ENCODE measurements around the gene MEGF11. TPM values are rescaled to one million over a fixed set of nuclear protein-coding genes. Genes with fewer than 3 reads are reported as not detected.
A peak's percentile ranks its signal among the peaks of the same experiment; 100 is the strongest.

Gene MEGF11
- total and polyA plus RNA-seq, 8 donors: 2.6 to 17.4 (median 9.9) TPM; not detected in 1

GRCh38 chr15:65937476-65937875 is 316.1 kb downstream of the MEGF11 start:
- Histone ChIP-seq H3K4me1 (no peaks in the 10 kb centered on the region), H3K27ac (no peak overlapping the region), H3K9me3 (no peaks in the 10 kb centered on the region), H3K27me3 (no peaks in the 10 kb centered on the region), H3K4me3 (no peak overlapping the region), H3K36me3 (no peaks in the 10 kb centered on the region)
- intact Hi-C loops (cut with DNase I): no loop called here
- TF ChIP-seq CTCF (IDR thresholded peaks at IDR 0.05): no peak
- ATAC-seq (peak; percentile 1), DNase-seq (peak in 2 of 4 donors; percentile 26 to 60)

DNA sequence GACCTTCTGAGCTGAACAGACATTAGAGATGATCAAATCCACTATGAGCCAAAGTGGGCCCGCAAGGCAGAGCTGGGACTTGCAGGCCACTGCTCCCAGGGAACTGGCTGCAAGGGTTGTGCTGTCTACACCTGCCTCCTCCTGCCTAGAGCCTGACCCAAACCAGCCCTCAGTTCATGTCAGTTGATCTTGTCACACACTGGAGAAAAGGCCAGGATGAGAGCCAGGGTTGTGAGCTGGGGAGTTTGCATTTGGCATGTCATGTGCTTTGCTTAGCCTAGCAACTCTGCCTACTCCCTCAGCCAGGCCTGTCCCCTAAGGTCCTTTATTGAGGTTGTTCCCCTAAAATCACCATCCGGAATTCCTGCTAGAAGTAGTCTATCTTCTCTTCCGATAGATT is 316.5 kb downstream of the MEGF11 start:
- DNase-seq (no peak), ATAC-seq (no peak)
- no peaks in the 10 kb centered on the region for H3K4me1 ChIP-seq
- intact Hi-C loops (cut with DNase I): no loop called here
- H3K9me3 ChIP-seq: no peaks in the 10 kb centered on the region
- H3K27ac ChIP-seq: no peak overlapping the region
- no peaks in the 10 kb centered on the region for H3K27me3 ChIP-seq
- no peak for TF ChIP-seq CTCF (IDR thresholded peaks at IDR 0.05)
- H3K36me3 ChIP-seq: no peaks in the 10 kb centered on the region
- no peak overlapping the region for H3K4me3 ChIP-seq

GRCh38 chr15:65936282-65936681 is 317.3 kb downstream of the MEGF11 start:
- H3K36me3 ChIP-seq: no peaks in the 10 kb centered on the region
- no peaks in the 10 kb centered on the region for H3K9me3 ChIP-seq
- no peaks in the 10 kb centered on the region for H3K27me3 ChIP-seq
- H3K4me3 ChIP-seq: no peak overlapping the region
- ATAC-seq (no peak), DNase-seq (no peak)
- no peaks in the 10 kb centered on the region for H3K4me1 ChIP-seq
- H3K27ac ChIP-seq: no peak overlapping the region
- no peak for TF ChIP-seq CTCF (IDR thresholded peaks at IDR 0.05)
- intact Hi-C loops (cut with DNase I): no loop called here

DNA sequence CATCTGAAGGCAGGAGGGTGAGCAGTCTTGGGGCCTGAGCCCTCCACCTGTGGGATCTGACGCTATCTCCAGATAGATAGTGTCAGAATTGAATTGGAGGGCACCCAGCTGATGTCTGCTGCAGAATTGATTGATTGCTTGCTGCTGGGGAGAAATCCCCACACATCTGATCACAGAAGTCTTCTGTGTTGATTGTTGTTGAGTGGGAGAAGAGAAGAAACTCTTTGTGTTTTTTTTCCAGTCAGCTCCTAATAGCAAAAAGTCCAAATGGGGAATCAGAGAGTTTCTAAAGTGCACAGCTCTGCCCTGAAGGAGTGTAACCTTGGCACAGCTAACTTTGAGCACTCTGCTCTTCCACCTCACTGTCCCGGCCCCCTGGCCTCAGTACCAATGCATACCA is 318.2 kb downstream of the MEGF11 start:
- intact Hi-C loops (cut with DNase I): no loop called here
- TF ChIP-seq CTCF (IDR thresholded peaks at IDR 0.05): no peak
- H3K27ac ChIP-seq: no peak overlapping the region
- H3K4me3 ChIP-seq: no peak overlapping the region
- no peak for ATAC-seq
- no peaks in the 10 kb centered on the region for H3K36me3 ChIP-seq
- no peaks in the 10 kb centered on the region for H3K4me1 ChIP-seq
- no peaks in the 10 kb centered on the region for H3K9me3 ChIP-seq
- no peak for DNase-seq
- H3K27me3 ChIP-seq: no peaks in the 10 kb centered on the region

DNA sequence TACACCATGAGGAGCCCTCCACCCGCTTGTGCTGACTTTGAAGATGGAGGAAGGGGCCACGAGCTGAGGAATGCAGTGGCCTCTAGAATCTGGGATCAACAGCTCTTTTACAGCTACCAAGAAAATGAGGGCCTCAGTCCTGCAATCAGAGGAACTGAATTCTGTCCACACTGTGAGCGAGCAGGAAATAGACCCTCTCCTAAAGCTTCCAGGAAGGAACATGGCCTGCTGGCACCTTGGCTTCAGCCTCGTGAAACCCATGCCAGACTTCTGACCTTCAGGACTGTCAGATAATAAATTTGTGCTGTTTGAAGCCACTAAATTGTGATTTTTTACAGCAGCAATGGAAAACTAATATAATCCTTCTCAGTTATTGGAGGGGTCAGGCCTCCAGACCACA is 322.3 kb downstream of the MEGF11 start:
- H3K27me3 ChIP-seq: no peaks in the 10 kb centered on the region
- H3K9me3 ChIP-seq: no peaks in the 10 kb centered on the region
- intact Hi-C loops (cut with DNase I): no loop called here
- H3K4me1 ChIP-seq: no peaks in the 10 kb centered on the region
- H3K4me3 ChIP-seq: no peak overlapping the region
- no peak overlapping the region for H3K27ac ChIP-seq
- DNase-seq (no peak), ATAC-seq (no peak)
- H3K36me3 ChIP-seq: no peaks in the 10 kb centered on the region
- no peak for TF ChIP-seq CTCF (IDR thresholded peaks at IDR 0.05)

All from left lung (tissue), 10 donors.